Superior temporal gyrus (tissue), 1 donor: ENCODE data around the gene MDFI.

ENCODE experiments used
- DNase-seq: peaks from one replicate; pipeline ENCODE4 v3.0.0-alpha.2; 2016; ENCODE audit errors: extremely low spot score

The MDFI gene

GRCh38 chr6:41688256-41688965 is 50.1 kb downstream of the MDFI start:
- peak; percentile 22 for DNase-seq

GRCh38 chr6:41689171-41690008 is 51.1 kb downstream of the MDFI start:
- DNase-seq: peak; percentile 26

- DNase-seq: no peak
Observed at GRCh38 chr6:41690541-41691330, 52.5 kb downstream of the MDFI start.

- no peak for DNase-seq
Observed at GRCh38 chr6:41691426-41692079, 53.3 kb downstream of the MDFI start.

- DNase-seq: peak; percentile 16
Observed at GRCh38 chr6:41692080-41692675, 53.9 kb downstream of the MDFI start.

GRCh38 chr6:41692730-41693129 is 54.5 kb downstream of the MDFI start:
- no peak for DNase-seq

- peak; percentile 95 for DNase-seq
Observed at GRCh38 chr6:41693281-41694240, 55.3 kb downstream of the MDFI start.

- DNase-seq: peak; percentile 37
Observed at GRCh38 chr6:41694815-41695526, 56.7 kb downstream of the MDFI start.

GRCh38 chr6:41695825-41696224 is 57.6 kb downstream of the MDFI start:
- DNase-seq: peak; percentile 52

- DNase-seq: peak; percentile 36
Observed at GRCh38 chr6:41696788-41697187, 58.5 kb downstream of the MDFI start.

- peak; percentile 53 for DNase-seq
Observed at GRCh38 chr6:41697861-41698781, 59.9 kb downstream of the MDFI start.

- DNase-seq: no peak
Observed at GRCh38 chr6:41699063-41699462, 60.8 kb downstream of the MDFI start.

- DNase-seq: no peak
Observed at GRCh38 chr6:41700463-41701347, 62.4 kb downstream of the MDFI start.

GRCh38 chr6:41702089-41702745 is 63.9 kb downstream of the MDFI start:
- DNase-seq: peak; percentile 12

- peak; percentile 18 for DNase-seq
Observed at GRCh38 chr6:41702771-41703494, 64.7 kb downstream of the MDFI start.
